ENCODE measurements around the gene DCC.

The DCC gene

DNA sequence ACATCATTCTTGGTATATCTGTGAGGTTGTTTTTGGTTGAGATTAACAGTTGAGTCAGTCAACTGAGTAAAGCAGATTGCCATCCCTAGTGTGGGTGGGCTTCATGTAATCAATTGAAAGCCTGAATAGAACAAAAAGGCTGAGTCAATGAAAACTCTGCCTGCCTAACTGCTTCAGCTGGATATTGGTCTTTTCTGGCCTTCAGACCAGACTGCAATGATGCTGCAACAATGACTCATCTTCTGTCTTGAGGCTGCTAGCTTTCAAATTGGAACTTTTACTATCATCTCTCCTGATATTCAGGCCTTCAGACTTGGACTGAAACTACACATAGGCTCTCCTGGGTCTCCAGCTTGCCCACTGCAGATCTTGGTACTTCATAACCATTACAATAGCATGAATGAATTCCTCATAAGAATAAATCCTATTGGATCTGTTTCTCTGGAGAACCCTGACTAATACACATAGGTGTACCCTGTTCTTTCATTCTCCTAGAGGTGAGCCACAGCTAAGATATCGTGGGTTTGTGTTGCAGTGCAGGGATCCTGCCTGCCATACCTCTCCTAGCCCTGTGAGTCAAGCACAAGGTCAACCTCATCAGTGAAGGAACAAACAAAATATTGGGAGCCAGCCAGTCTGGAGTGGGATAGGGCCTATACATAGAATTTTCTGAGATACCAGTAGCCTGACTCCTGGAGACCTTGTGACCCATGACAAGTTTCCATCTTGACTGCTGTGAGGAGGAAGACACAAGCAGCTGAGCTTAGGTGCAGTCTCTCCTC is 473.8 kb downstream of the DCC start:
- Histone ChIP-seq H3K36me3 (ENCODE audit: control insufficient read depth, insufficient read depth, low read length) (no peaks in the 10 kb centered on the region), H3K4me1 (ENCODE audit: control insufficient read depth, insufficient read depth, low read length) (no peaks in the 10 kb centered on the region), H3K4me3 (ENCODE audit: low read length) (no peak overlapping the region), H3K9ac (ENCODE audit: low read length) (no peak overlapping the region), H3K27me3 (ENCODE audit: control insufficient read depth, insufficient read depth, low read length) (no peaks in the 10 kb centered on the region), H3K9me3 (ENCODE audit: control insufficient read depth, low read length) (no peaks in the 10 kb centered on the region)

DNA sequence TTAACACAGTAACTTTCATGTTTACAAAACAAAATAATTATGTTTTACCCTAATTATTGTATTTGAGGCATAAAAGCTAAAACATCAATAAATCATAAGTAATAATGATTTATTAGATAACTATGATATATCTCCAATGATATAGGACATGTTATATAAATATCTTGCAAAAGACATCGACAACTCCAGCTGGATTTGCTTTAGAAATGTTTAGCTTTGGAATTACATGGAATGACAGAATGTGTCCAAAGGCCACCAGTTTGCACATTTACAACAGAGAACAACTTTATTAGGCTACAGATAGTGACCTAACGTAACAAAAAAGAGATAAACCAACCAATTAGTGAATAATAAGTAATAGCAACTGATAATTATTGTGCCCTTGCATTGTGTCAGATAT is 475.7 kb downstream of the DCC start:
- Histone ChIP-seq H3K4me1 (ENCODE audit: control insufficient read depth, insufficient read depth, low read length) (no peaks in the 10 kb centered on the region), H3K36me3 (ENCODE audit: control insufficient read depth, insufficient read depth, low read length) (no peaks in the 10 kb centered on the region), H3K9me3 (ENCODE audit: control insufficient read depth, low read length) (no peaks in the 10 kb centered on the region), H3K9ac (ENCODE audit: low read length) (no peak overlapping the region), H3K27me3 (ENCODE audit: control insufficient read depth, insufficient read depth, low read length) (no peaks in the 10 kb centered on the region), H3K4me3 (ENCODE audit: low read length) (no peak overlapping the region)

DNA sequence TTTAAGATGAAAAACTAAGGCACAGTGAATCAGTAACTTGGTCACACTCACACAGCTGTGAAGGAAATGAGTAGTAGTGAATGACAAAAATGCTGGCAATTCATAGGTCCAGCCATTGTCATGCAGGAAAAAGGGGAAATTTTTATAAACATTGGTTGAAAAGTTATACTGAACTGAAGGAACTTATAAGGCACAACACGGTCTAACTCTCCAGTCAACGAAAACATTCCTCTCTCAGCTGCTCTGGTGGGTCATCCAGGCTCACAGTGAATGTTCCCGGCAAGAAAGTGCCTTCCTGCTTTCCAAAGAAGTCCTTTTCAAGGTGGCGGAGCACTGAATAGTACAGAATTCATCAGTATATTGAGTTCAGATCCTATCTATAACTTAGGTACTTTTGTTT is 476.1 kb downstream of the DCC start:
- no peaks in the 10 kb centered on the region for H3K27me3 ChIP-seq (ENCODE audit: control insufficient read depth, insufficient read depth, low read length)
- H3K4me3 ChIP-seq (ENCODE audit: low read length): no peak overlapping the region

DNA sequence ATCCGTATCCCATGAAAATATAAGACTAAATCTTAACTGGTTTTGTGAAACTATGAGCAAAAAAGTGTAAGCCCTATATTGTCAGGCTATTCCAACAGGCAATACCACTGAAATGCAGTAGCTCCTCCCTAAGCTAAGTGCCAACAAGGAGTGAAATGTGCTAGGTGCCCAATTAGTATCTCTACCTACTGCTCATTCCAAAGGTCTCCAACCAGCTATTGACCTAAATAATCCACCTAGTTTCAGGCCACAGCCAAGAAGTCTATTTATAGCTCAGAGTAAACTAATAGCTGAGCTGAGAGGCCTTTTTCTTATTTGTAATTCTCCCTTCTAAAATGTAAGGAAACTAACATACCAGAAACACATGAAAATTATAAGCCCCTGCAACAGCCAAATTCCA is 482.2 kb downstream of the DCC start:
- H3K9me3 ChIP-seq (ENCODE audit: control insufficient read depth, low read length): no peaks in the 10 kb centered on the region
- no peaks in the 10 kb centered on the region for H3K36me3 ChIP-seq (ENCODE audit: control insufficient read depth, insufficient read depth, low read length)
- H3K4me1 ChIP-seq (ENCODE audit: control insufficient read depth, insufficient read depth, low read length): no peaks in the 10 kb centered on the region
- H3K9ac ChIP-seq (ENCODE audit: low read length): no peak overlapping the region
- H3K27me3 ChIP-seq (ENCODE audit: control insufficient read depth, insufficient read depth, low read length): no peaks in the 10 kb centered on the region
- no peak overlapping the region for H3K4me3 ChIP-seq (ENCODE audit: low read length)

More for the DNA sequence above, 476.1 kb downstream of the DCC start:
- H3K9ac ChIP-seq (ENCODE audit: low read length): no peak overlapping the region
- H3K4me1 ChIP-seq (ENCODE audit: control insufficient read depth, insufficient read depth, low read length): no peaks in the 10 kb centered on the region
- no peaks in the 10 kb centered on the region for H3K9me3 ChIP-seq (ENCODE audit: control insufficient read depth, low read length)
- H3K36me3 ChIP-seq (ENCODE audit: control insufficient read depth, insufficient read depth, low read length): no peaks in the 10 kb centered on the region

DNA sequence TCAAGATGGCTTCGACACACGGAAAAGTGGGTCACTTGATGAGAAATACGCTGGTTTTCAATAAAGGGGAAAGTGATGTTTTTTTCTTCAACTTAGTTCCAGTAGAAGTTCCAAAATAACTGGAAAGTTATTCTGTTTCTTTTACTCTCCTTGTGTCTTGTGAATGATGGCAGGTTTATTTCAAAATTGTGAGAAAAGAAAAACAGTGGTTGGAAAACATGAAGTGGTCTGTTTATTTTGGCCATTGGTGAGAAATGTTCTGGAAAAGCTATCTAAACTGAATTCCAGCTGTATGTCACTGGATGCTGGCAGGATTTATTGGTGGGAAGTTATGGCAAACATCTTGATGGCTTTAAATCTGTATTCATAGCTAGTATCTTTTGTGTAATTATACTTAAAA is 484.1 kb downstream of the DCC start:
- H3K9me3 ChIP-seq (ENCODE audit: control insufficient read depth, low read length): no peaks in the 10 kb centered on the region
- no peak overlapping the region for H3K9ac ChIP-seq (ENCODE audit: low read length)
- no peak overlapping the region for H3K4me3 ChIP-seq (ENCODE audit: low read length)
- no peaks in the 10 kb centered on the region for H3K27me3 ChIP-seq (ENCODE audit: control insufficient read depth, insufficient read depth, low read length)
- H3K4me1 ChIP-seq (ENCODE audit: control insufficient read depth, insufficient read depth, low read length): no peaks in the 10 kb centered on the region
- H3K36me3 ChIP-seq (ENCODE audit: control insufficient read depth, insufficient read depth, low read length): no peaks in the 10 kb centered on the region

DNA sequence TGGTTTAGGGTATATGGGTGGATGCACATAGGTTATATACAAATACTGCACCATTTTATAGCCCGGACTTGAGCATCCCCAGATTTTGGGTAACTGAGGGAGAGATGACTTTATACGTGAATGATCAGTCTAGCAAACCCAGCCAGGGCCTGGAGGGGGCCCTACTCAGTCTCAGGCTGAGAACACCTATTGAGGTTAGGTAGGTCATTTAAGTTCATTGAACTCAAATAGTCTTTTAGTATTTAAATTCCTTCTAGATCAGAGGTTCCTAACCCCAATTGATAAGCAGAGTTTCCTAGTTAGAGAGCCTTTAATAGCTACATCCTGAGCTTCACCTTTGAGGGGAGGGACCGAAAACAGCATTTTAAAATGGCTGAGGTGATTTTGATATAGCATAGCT is 487.0 kb downstream of the DCC start:
- Histone ChIP-seq H3K9ac (ENCODE audit: low read length) (no peak overlapping the region), H3K4me3 (ENCODE audit: low read length) (no peak overlapping the region), H3K9me3 (ENCODE audit: control insufficient read depth, low read length) (no peaks in the 10 kb centered on the region), H3K4me1 (ENCODE audit: control insufficient read depth, insufficient read depth, low read length) (no peaks in the 10 kb centered on the region), H3K36me3 (ENCODE audit: control insufficient read depth, insufficient read depth, low read length) (no peaks in the 10 kb centered on the region), H3K27me3 (ENCODE audit: control insufficient read depth, insufficient read depth, low read length) (no peaks in the 10 kb centered on the region)

DNA sequence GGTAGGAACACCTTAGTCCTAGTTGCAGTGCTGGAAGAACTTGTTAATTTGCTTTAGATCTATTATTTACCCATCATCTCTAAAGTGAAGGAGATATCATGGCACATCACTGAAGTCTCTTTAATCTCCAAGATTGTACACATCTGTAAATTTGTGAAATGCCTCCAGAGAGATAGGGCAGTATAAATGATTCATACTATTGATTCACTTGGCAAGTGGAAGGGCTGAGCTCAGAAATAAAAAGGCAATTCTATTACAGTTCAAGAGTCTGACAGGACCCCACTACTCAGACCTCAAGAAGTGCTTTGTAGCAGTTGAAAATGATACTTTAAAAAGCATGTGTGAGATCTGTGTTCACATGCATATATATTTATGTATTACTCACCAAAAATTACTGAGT is 489.3 kb downstream of the DCC start:
- H3K4me1 ChIP-seq (ENCODE audit: control insufficient read depth, insufficient read depth, low read length): no peaks in the 10 kb centered on the region
- H3K9me3 ChIP-seq (ENCODE audit: control insufficient read depth, low read length): no peaks in the 10 kb centered on the region
- no peaks in the 10 kb centered on the region for H3K36me3 ChIP-seq (ENCODE audit: control insufficient read depth, insufficient read depth, low read length)
- no peaks in the 10 kb centered on the region for H3K27me3 ChIP-seq (ENCODE audit: control insufficient read depth, insufficient read depth, low read length)
- no peak overlapping the region for H3K4me3 ChIP-seq (ENCODE audit: low read length)
- H3K9ac ChIP-seq (ENCODE audit: low read length): no peak overlapping the region

DNA sequence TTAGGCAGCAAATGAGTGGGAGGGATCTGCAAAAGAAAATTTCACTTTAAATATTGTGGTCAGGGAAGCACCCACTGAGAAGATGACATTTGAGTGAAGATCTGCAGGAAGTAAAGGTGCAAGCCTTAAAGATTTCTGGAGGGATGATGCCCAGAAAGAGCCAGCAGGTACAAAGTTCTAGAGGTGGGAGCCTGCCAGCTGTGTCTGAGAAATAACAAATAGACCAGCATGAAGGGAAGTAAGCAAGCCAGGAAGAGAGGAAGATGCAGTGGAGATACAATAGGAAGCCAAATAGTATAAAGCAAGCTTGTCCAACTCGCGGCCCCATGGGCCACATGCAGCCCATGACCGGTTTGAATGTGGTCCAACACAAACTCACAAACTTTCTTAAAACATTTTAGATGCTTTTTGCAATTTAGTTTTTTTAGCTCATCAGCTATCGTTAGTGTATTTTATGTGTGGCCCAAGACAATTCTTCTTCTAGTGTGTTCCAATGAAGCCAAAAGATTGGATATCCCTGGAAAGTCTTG is 489.9 kb downstream of the DCC start:
- Histone ChIP-seq H3K36me3 (ENCODE audit: control insufficient read depth, insufficient read depth, low read length) (no peaks in the 10 kb centered on the region), H3K4me1 (ENCODE audit: control insufficient read depth, insufficient read depth, low read length) (no peaks in the 10 kb centered on the region), H3K9ac (ENCODE audit: low read length) (no peak overlapping the region), H3K9me3 (ENCODE audit: control insufficient read depth, low read length) (no peaks in the 10 kb centered on the region), H3K4me3 (ENCODE audit: low read length) (no peak overlapping the region), H3K27me3 (ENCODE audit: control insufficient read depth, insufficient read depth, low read length) (no peaks in the 10 kb centered on the region)

DNA sequence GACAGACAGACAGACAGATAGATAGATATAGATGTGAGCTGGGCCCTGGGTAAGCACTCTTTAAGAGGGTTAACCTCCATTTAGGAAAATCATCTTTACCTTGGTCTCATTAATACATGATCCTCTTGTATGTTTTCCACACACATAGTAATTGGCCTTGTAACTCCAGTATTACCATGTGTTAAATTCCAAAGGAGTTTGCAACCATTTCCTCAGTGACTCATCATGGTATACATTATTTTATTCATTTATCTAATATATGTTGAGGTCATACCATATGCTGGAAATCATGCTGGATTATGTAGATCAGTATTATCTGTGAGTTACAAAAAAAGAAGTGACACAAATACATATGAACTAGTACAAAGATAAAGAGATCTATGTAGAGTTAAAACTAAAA is 504.3 kb downstream of the DCC start:
- Histone ChIP-seq H3K9me3 (ENCODE audit: control insufficient read depth, low read length) (no peaks in the 10 kb centered on the region), H3K9ac (ENCODE audit: low read length) (no peak overlapping the region), H3K36me3 (ENCODE audit: control insufficient read depth, insufficient read depth, low read length) (no peaks in the 10 kb centered on the region), H3K27me3 (ENCODE audit: control insufficient read depth, insufficient read depth, low read length) (no peaks in the 10 kb centered on the region), H3K4me3 (ENCODE audit: low read length) (no peak overlapping the region), H3K4me1 (ENCODE audit: control insufficient read depth, insufficient read depth, low read length) (no peaks in the 10 kb centered on the region)

DNA sequence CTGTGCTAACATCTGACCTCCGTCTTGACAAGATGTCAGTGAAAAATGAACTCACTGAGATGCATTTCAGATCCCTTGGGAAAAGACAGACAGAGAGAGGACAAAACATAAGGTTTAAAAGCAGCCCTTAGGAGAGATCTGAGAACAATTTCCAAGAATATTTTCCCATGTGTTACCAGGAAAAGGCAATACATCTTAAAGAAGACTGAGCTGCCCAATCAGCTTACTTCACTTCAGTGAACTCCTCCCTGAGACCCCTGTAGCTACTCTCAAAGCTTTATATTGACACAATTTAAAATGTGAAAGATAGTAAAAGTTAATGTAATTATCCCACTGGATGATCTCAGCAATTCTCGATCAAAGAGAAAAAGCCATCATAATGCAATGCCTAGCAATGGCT is 505.0 kb downstream of the DCC start:
- Histone ChIP-seq H3K9me3 (ENCODE audit: control insufficient read depth, low read length) (no peaks in the 10 kb centered on the region), H3K36me3 (ENCODE audit: control insufficient read depth, insufficient read depth, low read length) (no peaks in the 10 kb centered on the region), H3K4me1 (ENCODE audit: control insufficient read depth, insufficient read depth, low read length) (no peaks in the 10 kb centered on the region), H3K27me3 (ENCODE audit: control insufficient read depth, insufficient read depth, low read length) (no peaks in the 10 kb centered on the region), H3K9ac (ENCODE audit: low read length) (no peak overlapping the region), H3K4me3 (ENCODE audit: low read length) (no peak overlapping the region)

DNA sequence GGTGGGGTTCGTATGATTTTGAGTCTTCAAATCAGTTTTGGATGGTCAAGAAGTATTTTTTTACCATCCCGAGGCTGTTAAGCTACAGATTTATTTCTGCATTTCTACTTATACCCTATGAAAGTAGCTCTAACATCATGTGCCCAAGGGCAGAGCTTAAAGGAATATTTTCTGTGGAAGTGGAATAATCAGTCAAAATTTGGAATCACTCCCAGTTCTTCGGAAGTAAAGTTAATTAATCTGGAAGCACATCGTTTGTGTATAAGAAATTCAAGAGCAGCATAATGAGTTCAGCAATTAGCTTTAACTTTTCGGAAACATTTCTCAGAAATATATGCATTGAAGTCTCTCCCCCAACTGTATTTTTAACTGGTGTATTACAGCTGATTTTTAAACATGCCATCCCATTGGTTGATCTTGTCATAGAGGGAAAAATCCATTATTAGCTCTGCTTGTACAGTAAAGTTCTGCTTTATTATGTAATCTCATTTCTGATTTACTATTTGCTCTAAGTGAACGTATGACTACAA is 510.1 kb downstream of the DCC start:
- Histone ChIP-seq H3K4me3 (ENCODE audit: low read length) (no peak overlapping the region), H3K9ac (ENCODE audit: low read length) (no peak overlapping the region), H3K27me3 (ENCODE audit: control insufficient read depth, insufficient read depth, low read length) (no peaks in the 10 kb centered on the region), H3K36me3 (ENCODE audit: control insufficient read depth, insufficient read depth, low read length) (no peaks in the 10 kb centered on the region), H3K9me3 (ENCODE audit: control insufficient read depth, low read length) (no peaks in the 10 kb centered on the region), H3K4me1 (ENCODE audit: control insufficient read depth, insufficient read depth, low read length) (no peaks in the 10 kb centered on the region)

DNA sequence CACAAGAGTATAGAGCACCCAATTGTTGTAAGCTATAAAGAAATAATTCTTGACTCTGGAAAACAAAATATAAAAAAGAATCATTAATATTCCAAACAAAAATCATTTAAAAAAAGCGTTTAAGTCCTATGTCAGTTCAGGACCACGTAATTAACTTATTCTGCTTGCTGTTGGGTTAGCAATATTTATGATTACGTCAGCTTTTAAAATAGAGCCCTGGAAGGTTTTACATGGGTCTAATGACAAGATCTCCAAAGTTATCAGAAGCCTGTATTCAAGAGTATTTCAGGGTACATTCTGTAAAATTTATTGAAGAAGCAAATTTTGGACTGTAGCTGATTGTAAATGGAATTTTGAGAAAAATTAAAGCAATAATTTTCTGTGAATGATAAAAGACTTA is 521.6 kb downstream of the DCC start:
- Histone ChIP-seq H3K4me3 (ENCODE audit: low read length) (no peak overlapping the region), H3K4me1 (ENCODE audit: control insufficient read depth, insufficient read depth, low read length) (no peaks in the 10 kb centered on the region), H3K9ac (ENCODE audit: low read length) (no peak overlapping the region), H3K27me3 (ENCODE audit: control insufficient read depth, insufficient read depth, low read length) (no peaks in the 10 kb centered on the region), H3K36me3 (ENCODE audit: control insufficient read depth, insufficient read depth, low read length) (no peaks in the 10 kb centered on the region), H3K9me3 (ENCODE audit: control insufficient read depth, low read length) (no peaks in the 10 kb centered on the region)
